Measurements from ENCODE around the gene SLC19A3. TPM values are rescaled to one million over a fixed set of nuclear protein-coding genes. Genes with fewer than 3 reads are reported as not detected.
"Not testable (repeated sequence)": the region's sequence is repeated elsewhere in the genome, so short reads cannot be mapped to it uniquely, and the experiment has no call there.

Gene SLC19A3
- total RNA-seq, 6 experiments from 2014 or later, result 0.14 TPM; not detected in 5

GRCh38 chr2:227687189-227687588 is 30.6 kb downstream of the SLC19A3 start:
- TF ChIP-seq CTCF (IDR thresholded peaks at IDR 0.05), result no peak
- Mint-ChIP-seq H3K4me1 (ENCODE audit: low read depth) (no peaks in the 10 kb centered on the region), H3K9me3 (no peaks in the 10 kb centered on the region), H3K36me3 (ENCODE audit: low read depth) (no peaks in the 10 kb centered on the region), H3K4me3 (no peak overlapping the region), H3K27me3 (ENCODE audit: insufficient read depth) (peaks cover 3% of the 10 kb centered on the region; the same call in 1 of the 2 replicates), H3K27ac (no peak overlapping the region)
- no peak for DNase-seq

- DNase-seq, result no peak
- H3K36me3 Mint-ChIP-seq (ENCODE audit: low read depth), result no peaks in the 10 kb centered on the region
- H3K27ac Mint-ChIP-seq, result no peak overlapping the region
- TF ChIP-seq CTCF (IDR thresholded peaks at IDR 0.05), result no peak
- H3K4me3 Mint-ChIP-seq, result no peak overlapping the region
- H3K4me1 Mint-ChIP-seq (ENCODE audit: low read depth), result no peaks in the 10 kb centered on the region
- H3K9me3 Mint-ChIP-seq, result no peaks in the 10 kb centered on the region
- peaks cover 1% of the 10 kb centered on the region; the same call in 1 of the 2 replicates for H3K27me3 Mint-ChIP-seq (ENCODE audit: insufficient read depth)
Observed at GRCh38 chr2:227684258-227684657, 33.6 kb downstream of the SLC19A3 start.

DNA sequence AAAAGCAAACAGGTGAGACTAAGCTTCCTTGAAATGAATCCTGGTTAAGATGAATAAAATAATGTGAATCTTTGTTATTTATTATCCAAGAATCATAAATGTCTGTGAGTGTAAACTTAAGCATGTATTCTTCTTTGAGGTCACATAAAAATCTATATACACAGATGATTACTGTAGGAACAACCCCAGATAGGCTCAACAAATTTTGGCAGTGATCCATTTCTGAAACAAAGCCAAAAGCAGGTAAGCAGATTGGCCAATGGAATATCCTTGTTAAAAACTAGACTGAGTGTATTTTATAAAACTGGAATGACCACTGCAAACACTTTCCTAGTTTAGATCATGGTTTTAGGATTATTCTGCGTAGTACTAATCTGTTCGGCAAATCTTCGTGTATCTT is 39.9 kb downstream of the SLC19A3 start:
- H3K4me3 Mint-ChIP-seq, result no peak overlapping the region
- no peaks in the 10 kb centered on the region for H3K36me3 Mint-ChIP-seq (ENCODE audit: low read depth)
- H3K4me1 Mint-ChIP-seq (ENCODE audit: low read depth), result no peaks in the 10 kb centered on the region
- DNase-seq, result no peak
- no peak for TF ChIP-seq CTCF (IDR thresholded peaks at IDR 0.05)
- no peaks in the 10 kb centered on the region for H3K9me3 Mint-ChIP-seq
- H3K27me3 Mint-ChIP-seq (ENCODE audit: insufficient read depth), result peaks cover 1% of the 10 kb centered on the region
- no peak overlapping the region for H3K27ac Mint-ChIP-seq

GRCh38 chr2:227674485-227674884 is 43.3 kb downstream of the SLC19A3 start:
- Mint-ChIP-seq H3K36me3 (ENCODE audit: low read depth) (no peaks in the 10 kb centered on the region), H3K27ac (no peak overlapping the region), H3K9me3 (no peaks in the 10 kb centered on the region), H3K27me3 (ENCODE audit: insufficient read depth) (peaks cover 2% of the 10 kb centered on the region), H3K4me3 (no peak overlapping the region), H3K4me1 (ENCODE audit: low read depth) (no peaks in the 10 kb centered on the region)
- TF ChIP-seq CTCF (IDR thresholded peaks at IDR 0.05), result no peak
- no peak for DNase-seq

GRCh38 chr2:227673620-227674019 is 44.2 kb downstream of the SLC19A3 start:
- not testable (repeated sequence) for H3K27me3 Mint-ChIP-seq (ENCODE audit: insufficient read depth); H3K36me3 Mint-ChIP-seq (ENCODE audit: low read depth); H3K4me3 Mint-ChIP-seq; H3K27ac Mint-ChIP-seq; H3K9me3 Mint-ChIP-seq; H3K4me1 Mint-ChIP-seq (ENCODE audit: low read depth); DNase-seq

DNA sequence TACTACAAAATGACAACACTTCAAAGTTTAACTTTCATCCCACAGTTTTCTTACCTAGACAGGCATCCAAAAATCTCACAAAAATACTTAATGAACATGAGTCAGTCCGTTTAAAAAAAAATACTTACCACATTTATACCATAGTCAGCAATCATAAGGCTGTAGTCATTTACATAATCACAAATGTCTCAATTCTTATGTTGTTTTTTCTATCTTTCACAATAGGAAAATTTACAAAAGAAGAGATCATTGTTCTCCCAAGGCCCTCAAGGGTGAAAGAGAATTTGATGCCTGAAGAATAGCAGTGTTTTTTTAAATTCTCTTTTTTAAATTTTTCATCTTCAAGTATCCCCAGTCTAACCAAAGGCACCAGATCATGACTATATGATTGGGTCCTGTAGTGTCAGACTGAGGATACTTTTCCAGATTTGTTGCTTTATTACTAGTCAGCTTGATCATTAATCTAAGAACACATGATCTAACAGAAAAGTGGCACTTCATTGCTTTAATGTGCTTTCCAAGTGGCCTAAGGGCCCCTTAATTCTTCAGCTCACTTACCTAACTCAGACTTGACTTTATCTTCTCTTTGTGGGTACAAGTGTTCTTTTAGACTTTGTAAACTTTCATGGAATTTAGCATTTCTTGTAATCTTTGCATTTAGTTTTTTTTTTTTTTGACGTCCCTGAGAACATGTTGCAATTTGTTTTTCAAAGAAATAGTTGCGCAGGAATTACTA is 46.5 kb downstream of the SLC19A3 start:
- H3K27ac Mint-ChIP-seq, result no peak overlapping the region
- H3K27me3 Mint-ChIP-seq (ENCODE audit: insufficient read depth), result peaks cover 9% of the 10 kb centered on the region
- no peaks in the 10 kb centered on the region for H3K9me3 Mint-ChIP-seq
- no peak for TF ChIP-seq CTCF (IDR thresholded peaks at IDR 0.05)
- H3K36me3 Mint-ChIP-seq (ENCODE audit: low read depth), result no peaks in the 10 kb centered on the region
- H3K4me3 Mint-ChIP-seq, result no peak overlapping the region
- no peaks in the 10 kb centered on the region for H3K4me1 Mint-ChIP-seq (ENCODE audit: low read depth)
- no peak for DNase-seq

DNA sequence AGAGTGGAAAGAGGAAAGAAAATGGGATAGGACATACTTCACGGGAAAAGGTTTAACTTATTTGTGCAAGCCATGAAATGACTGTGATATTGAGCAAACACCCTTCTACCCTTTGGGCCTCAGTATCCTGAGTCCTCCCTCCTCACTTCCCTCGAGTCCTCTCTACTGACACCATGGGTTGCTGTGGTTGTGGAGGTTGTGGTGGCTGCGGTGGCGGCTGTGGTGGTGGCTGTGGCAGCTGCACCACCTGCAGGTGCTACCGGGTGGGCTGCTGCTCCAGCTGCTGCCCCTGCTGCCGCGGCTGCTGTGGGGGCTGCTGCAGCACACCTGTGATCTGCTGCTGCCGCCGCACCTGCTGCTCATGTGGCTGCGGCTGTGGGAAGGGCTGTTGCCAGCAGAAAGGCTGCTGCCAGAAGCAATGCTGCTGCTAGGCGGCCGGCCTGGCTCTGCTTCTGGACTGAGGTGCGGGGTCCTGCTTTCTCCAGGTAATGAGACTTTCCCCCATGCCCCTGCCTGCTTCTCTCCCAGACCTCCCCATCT is 51.1 kb downstream of the SLC19A3 start, which contains the start of gene SCYGR5:
TSS of gene SCYGR5 (plus strand) at position 174 of the 540 bp plus-strand sequence. CDS start at position 174, 0 bp downstream.
- not testable (repeated sequence) for H3K4me1 Mint-ChIP-seq (ENCODE audit: low read depth); H3K9me3 Mint-ChIP-seq; H3K27ac Mint-ChIP-seq; H3K4me3 Mint-ChIP-seq; H3K36me3 Mint-ChIP-seq (ENCODE audit: low read depth); DNase-seq
- peaks cover 20% of the 10 kb centered on the region for H3K27me3 Mint-ChIP-seq (ENCODE audit: insufficient read depth)
